ENCODE data around the gene KLHDC4. TPM values are rescaled to one million over a fixed set of nuclear protein-coding genes. Genes with fewer than 3 reads are reported as not detected.
"Not testable (repeated sequence)": the region's sequence is repeated elsewhere in the genome, so short reads cannot be mapped to it uniquely, and the experiment has no call there.

Gene KLHDC4
- total RNA-seq, 1 donor from 2014 or later: 34.0 TPM

GRCh38 chr16:87685405-87685755, 80.4 kb downstream of the KLHDC4 start:
- DNase-seq (ENCODE audit: low read depth, low spot score): no peak

GRCh38 chr16:87684711-87685404, 80.9 kb downstream of the KLHDC4 start:
- no peak for DNase-seq (ENCODE audit: low read depth, low spot score)

- no peak for DNase-seq (ENCODE audit: low read depth, low spot score)
Observed at GRCh38 chr16:87684106-87684677, 81.6 kb downstream of the KLHDC4 start.

- DNase-seq (ENCODE audit: low read depth, low spot score): no peak
Observed at GRCh38 chr16:87682852-87683399, 82.9 kb downstream of the KLHDC4 start.

- DNase-seq (ENCODE audit: low read depth, low spot score): peak; percentile 20
Observed at GRCh38 chr16:87681981-87682570, 83.7 kb downstream of the KLHDC4 start.

- DNase-seq (ENCODE audit: low read depth, low spot score): not testable (repeated sequence)
Observed at GRCh38 chr16:87681051-87681602, 84.7 kb downstream of the KLHDC4 start.

- no peak for DNase-seq (ENCODE audit: low read depth, low spot score)
Observed at GRCh38 chr16:87680272-87680644, 85.5 kb downstream of the KLHDC4 start.

- no peak for DNase-seq (ENCODE audit: low read depth, low spot score)
Observed at GRCh38 chr16:87679593-87680271, 86.1 kb downstream of the KLHDC4 start.

GRCh38 chr16:87678618-87679017, 87.2 kb downstream of the KLHDC4 start:
- no peak for DNase-seq (ENCODE audit: low read depth, low spot score)

DNA sequence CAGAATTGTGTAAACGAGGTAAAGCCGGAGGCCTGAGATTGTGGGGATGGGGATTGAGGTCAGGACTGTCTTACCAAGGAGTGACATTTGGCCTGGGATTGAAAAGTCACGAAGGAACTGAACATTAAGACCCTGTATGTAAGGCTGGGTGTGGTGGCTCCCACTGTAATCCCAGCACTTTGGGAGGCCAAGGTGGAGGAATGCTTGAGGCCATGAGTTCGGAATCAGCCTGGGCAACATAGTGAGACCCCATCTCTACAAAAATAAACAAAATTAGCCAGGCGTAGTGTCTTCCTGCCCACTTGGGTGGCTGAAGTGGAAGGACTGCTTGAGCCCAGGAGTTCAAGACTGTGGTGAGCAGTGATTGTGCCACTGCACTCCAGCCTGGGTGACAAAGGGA, 88.0 kb downstream of the KLHDC4 start:
- no peak for DNase-seq (ENCODE audit: low read depth, low spot score)

DNA sequence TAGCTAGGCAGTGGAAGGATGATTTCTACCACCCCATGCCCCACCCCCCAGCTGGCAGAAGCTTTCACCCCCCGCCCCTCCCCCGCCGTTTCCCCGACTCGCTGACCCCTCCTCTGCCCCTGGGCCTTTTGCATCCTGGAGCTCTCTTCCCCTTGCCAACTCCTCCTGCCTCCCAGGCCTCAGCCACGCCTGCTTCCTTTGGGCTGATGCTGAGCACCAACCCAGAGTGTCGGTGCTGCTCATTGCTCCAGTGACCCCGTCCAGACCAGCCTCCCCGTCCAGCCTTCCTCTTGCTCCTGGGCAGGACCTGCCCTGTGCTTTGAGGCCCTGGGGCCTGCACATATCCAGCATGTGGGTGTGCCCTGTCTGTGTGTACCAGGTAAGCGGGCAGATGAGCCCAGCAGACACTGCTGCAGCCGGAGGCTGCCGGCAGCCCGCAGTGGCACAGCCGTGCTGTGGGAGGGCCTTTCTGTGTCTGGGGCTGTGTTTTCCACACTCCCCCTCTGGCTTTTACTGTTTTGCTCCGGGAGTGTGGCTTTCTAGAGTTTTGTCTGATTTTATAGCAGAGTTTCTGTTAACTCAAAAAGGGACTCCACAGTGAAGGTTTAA, 90.6 kb downstream of the KLHDC4 start:
- no peak for DNase-seq (ENCODE audit: low read depth, low spot score)

- DNase-seq (ENCODE audit: low read depth, low spot score): no peak
Observed at GRCh38 chr16:87674419-87674818, 91.4 kb downstream of the KLHDC4 start.

DNA sequence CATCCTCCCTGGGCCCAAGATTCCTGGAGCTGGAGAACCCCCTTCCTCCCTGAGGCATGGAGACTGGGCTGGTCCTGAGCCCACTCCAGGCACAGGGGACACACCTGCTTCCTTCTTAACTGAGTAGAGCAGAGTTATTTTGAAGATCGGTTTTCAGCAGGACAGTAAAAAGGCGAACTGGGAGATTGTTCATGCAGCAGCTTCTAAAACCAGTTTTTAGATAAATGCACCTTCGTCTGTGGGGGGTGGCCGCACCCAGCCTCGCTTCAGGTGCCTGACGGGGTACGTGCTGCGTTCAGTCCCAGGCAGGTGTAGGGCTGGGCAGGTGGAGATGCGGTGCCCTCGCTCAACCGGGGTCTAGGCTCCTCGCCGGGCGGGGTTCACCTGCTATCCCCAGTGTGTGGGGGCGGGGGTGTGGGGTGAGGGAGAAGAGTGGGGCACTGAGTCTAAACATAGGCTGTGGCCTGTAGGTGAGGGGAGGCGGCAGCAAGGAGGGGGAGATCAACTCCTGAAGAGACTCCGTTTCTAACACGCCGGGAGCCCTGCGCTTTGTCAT, 94.0 kb downstream of the KLHDC4 start:
- no peak for DNase-seq (ENCODE audit: low read depth, low spot score)

- no peak for DNase-seq (ENCODE audit: low read depth, low spot score)
Observed at GRCh38 chr16:87671221-87671620, 94.6 kb downstream of the KLHDC4 start.

GRCh38 chr16:87669672-87670071, 96.1 kb downstream of the KLHDC4 start:
- DNase-seq (ENCODE audit: low read depth, low spot score): no peak

DNA sequence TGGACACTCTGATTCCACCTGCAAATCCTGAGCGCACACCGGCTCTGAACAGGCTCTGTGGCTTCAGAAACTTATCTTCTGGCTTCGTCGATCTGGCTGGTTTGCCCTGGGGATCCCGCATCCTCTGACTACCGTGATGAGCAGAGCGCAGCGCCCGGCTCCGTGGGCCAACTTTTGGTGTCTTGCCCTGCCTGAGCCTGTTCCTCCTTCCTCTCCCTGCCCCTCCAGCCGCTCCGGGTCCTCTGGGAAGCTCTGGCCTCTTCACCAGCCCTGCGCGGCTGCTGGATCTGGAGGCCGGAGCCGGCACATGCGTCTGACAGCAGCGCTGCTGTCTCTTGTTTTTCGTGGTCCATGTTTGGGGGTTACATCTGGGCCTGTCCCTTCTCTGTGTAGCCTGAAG, 97.8 kb downstream of the KLHDC4 start:
- no peak for DNase-seq (ENCODE audit: low read depth, low spot score)

- DNase-seq (ENCODE audit: low read depth, low spot score): no peak
Observed at GRCh38 chr16:87667443-87667842, 98.3 kb downstream of the KLHDC4 start.

GRCh38 chr16:87666919-87667318, 98.9 kb downstream of the KLHDC4 start:
- no peak for DNase-seq (ENCODE audit: low read depth, low spot score)

DNA sequence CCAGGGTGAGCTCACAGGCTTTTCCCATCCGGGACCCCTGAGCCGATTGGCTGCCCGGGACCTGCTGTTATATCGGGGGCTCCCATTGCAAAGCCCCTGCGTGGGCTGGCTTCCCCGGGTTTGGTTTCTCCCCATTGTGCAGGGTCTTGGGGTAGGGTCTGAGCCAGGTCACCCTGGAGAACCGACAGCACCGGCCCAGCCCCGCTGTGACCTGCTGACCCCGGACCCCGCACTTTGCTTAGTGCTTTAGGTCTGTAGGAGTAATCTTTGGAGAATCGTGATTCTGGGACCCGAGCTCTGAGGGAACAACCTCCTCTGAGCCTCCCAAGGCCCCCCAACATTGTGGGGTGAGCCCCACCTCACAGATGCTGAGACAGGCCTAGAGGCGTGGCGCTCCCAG, 100.6 kb downstream of the KLHDC4 start:
- DNase-seq (ENCODE audit: low read depth, low spot score): no peak

DNA sequence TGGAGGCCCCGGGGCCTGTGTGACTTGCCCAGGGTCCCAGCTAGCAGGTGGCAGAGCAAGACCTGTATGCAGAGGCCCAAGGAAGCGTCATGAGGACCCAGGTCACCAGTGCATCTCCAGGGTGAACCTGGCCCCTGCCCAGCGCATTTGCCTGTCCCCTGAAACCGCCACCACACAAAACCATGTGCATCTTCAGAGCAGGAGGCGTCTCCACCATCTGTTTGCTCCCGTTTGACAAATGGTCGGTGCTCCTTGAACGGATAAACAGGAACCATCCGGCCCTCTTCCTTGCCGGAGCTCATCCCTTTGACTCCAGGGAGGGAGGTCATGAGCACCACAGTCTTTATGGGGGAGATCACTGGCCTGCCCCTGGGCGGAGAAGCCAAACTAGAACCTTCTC, 101.0 kb downstream of the KLHDC4 start:
- no peak for DNase-seq (ENCODE audit: low read depth, low spot score)
